Omental fat pad (tissue), 4 donors: ENCODE measurements around the gene THEM5. TPM values are rescaled to one million over a fixed set of nuclear protein-coding genes. Genes with fewer than 3 reads are reported as not detected.

ENCODE experiments used
- ATAC-seq: fragments of 150-250 bp; one replicate; pipeline ENCODE4 v1.9.1; 2016; ENCODE audit warnings: mild to moderate bottlenecking, moderate library complexity; ENCODE audit not compliant: low FRiP score
- DNase-seq: peaks from one replicate; pipeline ENCODE4 v3.0.0-alpha.2; 2019; ENCODE audit warnings: low spot score
- CTCF ChIP-seq, 3 donors: fragments of 450-650 bp; IDR thresholded peaks; one replicate each; pipeline ENCODE4 v1.5.1; 2016 to 2017; ENCODE audit warnings: antibody characterized with exemption in 3 of 3, mild to moderate bottlenecking in 3 of 3, moderate library complexity in 2 of 3
- small RNA-seq: library from RNA; depleted of rRNA; stranded (forward); fragments of <200 nt; gene quantifications from one replicate; pipeline ENCODE3, GENCODE V24; 2016
- total RNA-seq, 4 donors: library from RNA; depleted of rRNA; stranded (reverse); fragments of >200 nt; gene quantifications; one replicate each; pipeline ENCODE4 v1.1.0, GENCODE V29; 2016

The THEM5 gene
- total RNA-seq, 4 donors from 2014 or later: not detected

DNA sequence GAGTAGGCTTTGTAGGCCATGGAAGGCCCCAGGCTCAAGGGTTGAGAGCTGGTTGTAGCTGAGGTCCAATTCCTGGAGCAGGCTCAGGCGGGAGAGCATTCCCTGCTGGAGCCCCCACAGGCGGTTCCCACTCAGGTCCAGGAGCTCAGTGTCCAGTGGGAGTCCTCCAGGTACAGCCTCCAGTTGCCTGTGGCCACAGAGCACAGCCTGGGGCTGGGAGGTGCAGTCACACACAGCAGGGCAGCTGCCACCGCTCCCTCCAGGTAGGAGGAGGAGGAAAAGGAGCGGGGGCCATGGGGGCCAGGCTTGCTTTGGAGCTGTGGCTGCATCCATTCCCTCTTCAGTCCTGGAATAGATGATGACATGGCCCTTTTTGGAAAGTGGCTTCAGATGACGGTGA, 51.1 kb downstream of the THEM5 start:
- ATAC-seq (no peak), DNase-seq (no peak)
- no peak for TF ChIP-seq CTCF (IDR thresholded peaks at IDR 0.05)

DNA sequence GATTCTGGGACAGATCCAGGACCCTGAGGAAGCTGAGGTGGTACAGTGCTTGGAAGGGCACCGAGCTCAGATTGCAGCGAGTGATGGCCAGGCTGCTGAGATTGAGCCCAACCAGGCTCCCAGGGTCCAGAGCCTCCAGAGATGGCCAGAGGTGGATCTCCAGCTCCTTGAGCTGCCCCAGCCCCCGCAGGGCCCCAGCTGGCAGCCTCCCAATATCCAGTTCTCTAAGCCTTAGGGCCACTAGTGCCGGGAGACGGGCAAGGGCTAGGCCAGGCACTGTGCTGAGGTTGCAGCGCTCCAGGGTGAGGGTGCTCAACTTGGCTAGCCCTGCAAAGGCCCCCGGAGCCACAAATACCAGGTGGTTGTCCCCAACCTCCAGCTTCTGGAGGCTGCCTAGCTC, 51.7 kb downstream of the THEM5 start:
- TF ChIP-seq CTCF (IDR thresholded peaks at IDR 0.05): no peak
- no peak for DNase-seq
- ATAC-seq: no peak

DNA sequence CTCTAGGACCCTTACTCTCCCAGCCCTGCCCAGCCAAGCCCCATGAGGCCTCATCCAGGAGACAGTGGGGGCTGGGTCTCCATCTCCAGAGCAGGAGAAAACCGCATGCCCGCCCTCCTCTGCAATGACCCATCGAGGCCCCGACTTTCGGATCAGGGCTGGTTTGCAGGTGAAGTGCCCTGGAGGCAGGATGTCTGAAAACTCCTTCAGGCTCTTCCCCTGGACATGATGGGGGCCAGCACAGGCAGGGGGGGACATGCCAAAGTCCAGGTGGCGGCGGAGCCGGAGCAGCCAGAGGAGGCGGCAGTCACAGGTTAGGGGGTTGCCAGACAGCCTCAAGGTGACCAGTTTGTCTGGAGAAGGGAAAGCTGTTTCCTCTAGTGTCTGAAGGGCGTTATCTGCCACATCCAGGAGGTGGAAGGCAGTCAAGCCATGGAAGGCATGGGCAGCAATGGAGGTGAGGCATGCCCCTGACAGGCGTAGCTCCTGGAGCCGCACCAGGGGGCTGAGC, 52.1 kb downstream of the THEM5 start:
- no peak for ATAC-seq
- TF ChIP-seq CTCF (IDR thresholded peaks at IDR 0.05): no peak
- no peak for DNase-seq

DNA sequence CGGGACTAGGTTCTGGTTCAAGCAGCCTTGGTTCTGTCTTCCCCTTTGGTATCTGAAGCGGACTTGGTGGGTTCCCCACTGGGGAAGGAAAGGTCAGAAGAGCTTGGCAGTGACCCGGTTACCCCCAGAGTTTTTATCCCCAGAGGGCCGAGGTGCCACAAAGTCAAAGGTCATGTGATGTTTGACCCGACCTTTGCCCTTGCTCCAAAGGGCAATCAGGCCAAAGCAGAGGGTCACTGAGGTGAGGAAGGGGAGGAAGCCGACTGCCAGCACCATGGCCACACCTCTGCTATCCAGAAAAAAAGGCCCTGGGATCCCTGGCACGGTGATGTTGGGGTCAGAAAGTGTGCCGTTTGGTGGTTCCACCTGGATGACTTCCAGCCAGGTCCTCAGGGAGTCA, 52.7 kb downstream of the THEM5 start:
- TF ChIP-seq CTCF (IDR thresholded peaks at IDR 0.05): no peak
- DNase-seq: no peak
- ATAC-seq: no peak

DNA sequence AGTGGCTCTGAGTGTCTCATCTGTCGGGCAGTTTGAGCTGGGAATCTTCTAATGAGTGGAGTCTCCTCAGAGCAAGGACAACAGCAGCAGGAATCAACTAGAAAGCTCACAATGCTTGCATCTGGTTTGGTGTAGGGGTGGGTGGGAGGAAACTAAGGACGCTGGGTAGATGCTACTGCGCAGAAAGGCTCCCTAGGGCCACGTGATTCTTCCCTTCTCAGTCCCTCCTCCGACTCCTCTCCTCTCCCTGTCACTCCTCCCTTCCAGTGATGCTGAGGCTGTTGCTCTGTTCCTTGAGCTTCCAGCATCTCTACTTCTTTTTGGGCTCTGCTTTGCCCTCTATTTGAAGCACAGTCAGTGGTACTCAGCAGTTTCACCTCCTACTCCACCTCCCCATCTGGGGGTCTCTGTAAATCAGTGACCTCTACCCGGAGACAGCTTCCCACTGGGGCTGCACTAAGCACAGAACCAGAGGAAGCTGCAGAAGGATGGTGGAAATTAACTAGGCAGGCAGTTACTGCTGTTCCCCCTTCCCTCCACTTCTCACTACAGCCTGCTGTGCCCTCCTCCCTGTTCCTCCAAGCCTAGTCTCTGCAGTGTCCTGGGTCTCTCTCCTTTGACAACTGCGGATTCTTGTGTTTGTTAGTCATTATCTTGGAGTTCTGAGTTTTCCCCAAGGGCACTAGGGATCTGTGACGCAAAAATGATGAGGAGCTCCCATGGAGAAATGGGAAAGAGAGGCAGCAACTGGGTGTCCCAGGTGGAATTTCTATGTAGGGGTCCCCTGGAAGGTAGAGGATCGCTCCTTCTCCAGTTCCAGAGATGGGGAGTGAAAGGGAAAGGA, 54.1 kb downstream of the THEM5 start:
- DNase-seq: no peak
- TF ChIP-seq CTCF (IDR thresholded peaks at IDR 0.05): no peak
- ATAC-seq: no peak

DNA sequence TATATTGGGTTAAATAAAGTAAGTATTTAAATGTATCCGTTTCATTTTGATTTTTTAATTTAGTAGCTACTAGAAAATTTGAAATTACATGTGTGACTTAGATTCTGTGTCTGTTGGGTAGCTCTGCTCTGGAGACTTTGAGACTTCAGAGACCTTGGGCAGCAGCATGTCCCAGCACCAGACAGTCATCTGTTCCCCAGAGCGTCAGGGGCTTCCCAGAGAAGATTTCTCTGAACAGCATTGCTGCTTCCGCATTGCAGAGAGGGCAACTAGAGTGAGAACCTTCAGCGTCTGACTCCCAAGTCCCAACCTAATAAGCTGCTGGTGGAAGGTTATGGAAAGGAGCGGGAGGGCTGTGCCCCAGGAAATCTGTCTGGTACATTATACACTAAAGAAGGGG, 54.9 kb downstream of the THEM5 start:
- no peak for ATAC-seq
- TF ChIP-seq CTCF (IDR thresholded peaks at IDR 0.05): no peak

More for the DNA sequence above, 54.9 kb downstream of the THEM5 start:
- no peak for DNase-seq

Small RNAs within 50 kb of the gene (small RNA-seq; reads per million reads assigned to genes)
- not detected for gene RF00019

Other genes starting within 250 kb of the THEM5 start
- gene SNX27, start 241.7 kb downstream of the THEM5 start, total RNA-seq: 10 to 100 TPM; 21.3 to 41.9 (median 33.6) TPM
- gene CELF3, start 136.9 kb downstream of the THEM5 start, total RNA-seq: not detected
- not detected for gene RIIAD1, start 132.2 kb downstream of the THEM5 start, total RNA-seq
- gene MRPL9, start 90.2 kb downstream of the THEM5 start, total RNA-seq: 10 to 100 TPM; 38.8 to 53.4 (median 46.8) TPM
- 1 to 10 TPM; 3.2 to 4.9 (median 4.1) TPM for gene TDRKH, start 63.2 kb downstream of the THEM5 start, total RNA-seq
- gene LINGO4, start 48.3 kb downstream of the THEM5 start, total RNA-seq: under 1 TPM in 1 of 4 donors, not detected in 3; 0.19 TPM
- gene RORC, start 21.9 kb downstream of the THEM5 start, total RNA-seq: 10 to 100 TPM in 1 of 4 donors, 1 to 10 TPM in 2, not detected in 1; 2.0 to 16.0 (median 5.8) TPM
- 1 to 10 TPM in 1 of 4 donors, not detected in 3; 1.9 TPM for gene C2CD4D, start 13.9 kb downstream of the THEM5 start, total RNA-seq
- gene THEM4, start 55.8 kb upstream of the THEM5 start, total RNA-seq: 10 to 100 TPM; 17.3 to 29.3 (median 21.8) TPM
- 100 to 1,000 TPM; 127 to 351 (median 161) TPM for gene S100A10, start 140.1 kb upstream of the THEM5 start, total RNA-seq
- 100 to 1,000 TPM; 211 to 389 (median 295) TPM for gene S100A11, start 183.3 kb upstream of the THEM5 start, total RNA-seq
- not detected for gene TCHHL1, start 235.4 kb upstream of the THEM5 start, total RNA-seq